Colonic mucosa (tissue), 4 donors: Measurements from ENCODE around the gene ZMYND8. TPM values are rescaled to one million over a fixed set of nuclear protein-coding genes. Genes with fewer than 3 reads are reported as not detected.
"Not testable (repeated sequence)": the region's sequence is repeated elsewhere in the genome, so short reads cannot be mapped to it uniquely, and the experiment has no call there.

Source experiments
- DNase-seq: peaks from one replicate; pipeline ENCODE4 v3.0.0-alpha.2; 2020
- H3K27ac ChIP-seq: fragments of 200-600 bp; one replicate; pipeline ENCODE4 v1.8.0; 2021
- H3K27me3 ChIP-seq: fragments of 200-600 bp; one replicate; pipeline ENCODE4 v1.8.0; 2021
- H3K36me3 ChIP-seq: fragments of 200-600 bp; one replicate; pipeline ENCODE4 v1.8.0; 2021
- H3K4me1 ChIP-seq: fragments of 200-600 bp; one replicate; pipeline ENCODE4 v1.8.0; 2021; ENCODE audit warnings: mild to moderate bottlenecking
- H3K4me3 ChIP-seq: fragments of 200-600 bp; one replicate; pipeline ENCODE4 v1.8.0; 2021
- H3K9ac ChIP-seq, 2 donors: one replicate each; pipeline ENCODE4 v1.7.0; 2013; ENCODE audit warnings: control low read depth in 2 of 2, low read depth in 2 of 2, low read length in 2 of 2
- H3K9me3 ChIP-seq: fragments of 200-600 bp; one replicate; pipeline ENCODE4 v1.8.0; 2021
- CTCF ChIP-seq: fragments of 200-600 bp; IDR thresholded peaks from one replicate; pipeline ENCODE4 v1.8.0; 2022; ENCODE audit warnings: antibody characterized with exemption, mild to moderate bottlenecking
- intact Hi-C: fragments of 100-400 bp; cut with DNase I; formaldehyde crosslinking; loops from one replicate; pipeline ENCODE4 v1.14.1; 2022
- total RNA-seq, 2 donors: library from RNA; stranded (reverse); fragmentation: NEBNext Ultra II Directional in 1 of 2; extraction: Animal tissue kit (Norgen Biotek cat#: 25700) in 1 of 2; gene quantifications; one replicate each; pipeline ENCODE4 v1.2.1, GENCODE V29; 2021
- donor health status: healthy.
- donor health status: DM: no; HTN: no; CAD: no.
- donor health status: DM: no; HTN: no; CAD: no.

Gene ZMYND8
- total RNA-seq, 2 donors from 2014 or later: 45.4 to 53.1 TPM

DNA sequence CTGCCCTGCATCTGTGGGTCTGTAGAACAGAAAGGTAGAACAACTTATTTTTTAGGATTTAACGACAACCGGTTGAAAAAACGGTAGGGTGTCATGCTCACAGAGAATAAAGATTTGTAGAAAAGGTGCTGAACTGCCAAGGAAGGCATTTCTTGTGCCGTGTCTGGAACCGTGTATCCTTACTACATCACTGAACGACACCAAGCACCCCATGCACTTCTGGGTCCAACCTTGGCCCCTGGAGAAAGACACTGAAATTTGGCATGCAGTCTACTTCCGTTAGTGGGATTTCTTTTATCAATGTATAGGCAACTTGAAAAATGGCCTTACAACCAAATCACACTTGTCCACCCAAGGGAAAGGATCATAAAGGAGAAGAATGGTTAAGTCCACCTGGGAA, 145.5 kb downstream of the ZMYND8 start:
- H3K27me3 ChIP-seq: no peaks in the 10 kb centered on the region

GRCh38 chr20:47210470-47210869, 146.0 kb downstream of the ZMYND8 start:
- Histone ChIP-seq H3K27ac (no peak overlapping the region), H3K27me3 (no peaks in the 10 kb centered on the region), H3K4me3 (no peak overlapping the region), H3K36me3 (peaks cover 15% of the 10 kb centered on the region), H3K9ac (no peak overlapping the region), H3K4me1 (no peaks in the 10 kb centered on the region), H3K9me3 (no peaks in the 10 kb centered on the region)
- TF ChIP-seq CTCF: no peak
- DNase-seq: no peak
- intact Hi-C loops: no loop called here

More for the DNA sequence above, 145.5 kb downstream of the ZMYND8 start:
- Histone ChIP-seq H3K4me3 (no peak overlapping the region), H3K9me3 (no peaks in the 10 kb centered on the region), H3K4me1 (no peaks in the 10 kb centered on the region), H3K9ac (no peak overlapping the region), H3K27ac (no peak overlapping the region), H3K36me3 (peaks cover 15% of the 10 kb centered on the region)
- intact Hi-C loops: no loop called here
- DNase-seq: no peak
- TF ChIP-seq CTCF: no peak

DNA sequence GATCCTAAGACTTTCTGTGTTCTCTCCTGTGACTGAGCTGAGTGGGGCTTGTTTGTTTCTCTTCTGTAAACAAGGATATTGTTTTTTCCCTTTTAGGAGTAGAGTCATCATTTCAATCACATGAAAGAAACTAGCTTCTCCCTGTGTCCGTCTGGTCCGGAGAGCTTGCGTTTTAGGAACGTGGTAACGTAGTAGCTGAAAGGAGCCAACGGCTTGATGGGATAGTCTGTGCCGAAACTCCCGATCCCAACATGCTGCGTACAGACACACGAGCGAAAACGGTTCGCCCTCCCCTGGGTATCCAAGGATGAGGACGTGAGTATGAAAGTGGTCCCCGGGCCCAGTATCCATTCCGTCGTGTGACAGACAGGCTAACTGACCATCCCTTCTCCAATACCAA, 146.5 kb downstream of the ZMYND8 start:
- intact Hi-C loops: loop anchor here (5.0 kb wide), 2 partner anchors 172 to 412 kb away; no protein-coding TSS in a partner anchor
- H3K9me3 ChIP-seq: no peaks in the 10 kb centered on the region
- H3K27me3 ChIP-seq: no peaks in the 10 kb centered on the region
- no peak overlapping the region for H3K9ac ChIP-seq
- no peak overlapping the region for H3K27ac ChIP-seq
- H3K4me1 ChIP-seq: no peaks in the 10 kb centered on the region
- DNase-seq: no peak
- peaks cover 15% of the 10 kb centered on the region for H3K36me3 ChIP-seq
- no peak overlapping the region for H3K4me3 ChIP-seq
- TF ChIP-seq CTCF: no peak

GRCh38 chr20:47208534-47209174, 147.8 kb downstream of the ZMYND8 start:
- H3K9ac ChIP-seq: no peak overlapping the region
- intact Hi-C loops: loop anchor here (5.0 kb wide), 2 partner anchors 174 to 414 kb away; no protein-coding TSS in a partner anchor
- H3K27ac ChIP-seq: no peak overlapping the region
- no peaks in the 10 kb centered on the region for H3K9me3 ChIP-seq
- no peaks in the 10 kb centered on the region for H3K27me3 ChIP-seq
- H3K4me1 ChIP-seq: no peaks in the 10 kb centered on the region
- H3K4me3 ChIP-seq: no peak overlapping the region
- DNase-seq: no peak
- TF ChIP-seq CTCF: no peak
- peaks cover 10% of the 10 kb centered on the region for H3K36me3 ChIP-seq

DNA sequence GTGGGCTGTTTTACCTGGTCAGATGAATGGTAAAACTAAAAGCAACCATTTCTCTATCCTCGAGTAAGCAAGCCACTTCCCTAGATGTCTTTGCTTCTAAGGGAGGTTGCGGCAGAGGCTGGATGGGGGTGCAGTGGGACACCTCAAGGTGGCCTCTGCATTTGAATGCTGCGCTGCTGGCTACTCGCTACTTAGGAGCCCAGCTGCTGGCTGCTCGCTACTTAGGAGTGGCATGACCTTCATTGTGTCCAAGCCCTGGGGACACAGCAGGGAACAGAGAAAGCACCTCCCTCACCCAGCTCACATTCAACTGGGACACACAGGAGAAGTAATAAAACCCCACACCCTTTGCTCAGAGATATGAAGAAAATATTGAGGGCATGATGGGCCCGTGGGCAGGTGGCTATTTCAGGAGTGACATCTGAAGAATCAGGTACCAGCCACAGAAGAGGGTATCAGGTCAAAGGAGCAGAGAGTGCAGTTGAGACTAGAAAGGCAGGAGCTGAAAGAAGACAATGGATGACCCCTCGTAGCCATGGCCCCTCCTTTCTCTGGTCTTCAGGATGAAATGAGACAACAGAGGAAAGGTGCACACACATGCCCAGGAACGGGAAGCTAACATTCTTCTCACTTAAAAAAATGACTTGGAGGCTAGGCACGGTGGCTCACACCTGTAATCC, 149.4 kb downstream of the ZMYND8 start:
- Histone ChIP-seq H3K27me3 (no peaks in the 10 kb centered on the region), H3K27ac (no peak overlapping the region), H3K4me1 (no peaks in the 10 kb centered on the region), H3K9me3 (no peaks in the 10 kb centered on the region), H3K36me3 (peaks cover 10% of the 10 kb centered on the region), H3K4me3 (no peak overlapping the region), H3K9ac (no peak overlapping the region)
- no peak for TF ChIP-seq CTCF
- no peak for DNase-seq
- intact Hi-C loops: loop anchor here (5.0 kb wide), 2 partner anchors 175 to 415 kb away; no protein-coding TSS in a partner anchor

GRCh38 chr20:47206552-47206951, 149.9 kb downstream of the ZMYND8 start:
- intact Hi-C loops: loop anchor here (5.0 kb wide), 2 partner anchors 176 to 416 kb away; no protein-coding TSS in a partner anchor
- H3K36me3 ChIP-seq: peaks cover 10% of the 10 kb centered on the region
- H3K4me3 ChIP-seq, DNase-seq, H3K27ac ChIP-seq, H3K9ac ChIP-seq, H3K4me1 ChIP-seq, H3K27me3 ChIP-seq, H3K9me3 ChIP-seq: not testable (repeated sequence)
